ELF-1 (cell line): ENCODE data around the gene ACO1.

Experiments
- DNase-seq: peaks from one replicate; pipeline ENCODE4 v3.0.0-alpha.2; 2016; ENCODE audit warnings: low read depth, low spot score

The ACO1 gene

DNA sequence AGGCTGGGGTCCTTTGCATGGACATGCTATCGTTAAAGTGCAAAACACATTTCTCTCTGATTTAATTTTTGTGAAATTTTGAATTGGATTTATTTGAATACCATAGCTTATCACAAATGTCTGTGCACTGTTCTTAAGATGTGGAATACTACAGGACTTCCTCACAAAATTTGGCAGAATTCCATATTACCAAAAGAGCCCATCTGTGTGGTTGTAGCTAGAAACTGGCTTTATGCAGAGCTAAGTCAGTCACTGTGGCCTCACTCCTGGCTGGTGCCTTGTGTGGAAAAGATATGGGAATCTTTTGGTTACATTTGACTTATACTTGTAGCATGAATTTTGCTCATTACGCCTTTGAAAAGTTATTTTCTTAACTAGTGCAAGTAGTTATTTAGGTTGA, 35.5 kb downstream of the ACO1 start:
- no peak for DNase-seq

DNA sequence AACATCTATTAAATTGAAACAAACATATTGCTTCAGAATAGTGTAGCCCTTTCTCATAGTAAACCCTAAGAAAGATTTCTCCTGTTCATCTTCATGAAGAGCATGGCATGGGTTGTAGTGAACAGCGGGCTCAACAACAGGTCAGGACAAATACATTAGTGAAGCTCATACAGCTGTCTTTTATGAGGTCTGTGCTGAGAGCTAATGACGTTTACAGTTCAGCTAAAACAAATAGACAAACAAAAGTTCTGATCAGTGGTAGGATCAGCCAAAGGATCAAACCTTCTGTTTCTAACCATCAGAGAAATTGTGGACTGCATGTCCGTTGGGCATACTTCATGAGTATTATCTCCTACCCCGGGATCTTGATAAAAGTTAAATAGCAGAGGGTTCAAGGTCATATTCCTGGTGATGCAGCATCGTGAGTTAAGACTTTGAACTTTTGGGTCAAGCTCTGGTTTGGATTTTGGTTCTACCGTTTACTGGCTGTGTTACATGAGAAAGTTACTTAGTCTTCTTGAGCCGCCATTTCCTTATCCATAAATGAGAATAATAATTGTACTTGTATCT, 37.9 kb downstream of the ACO1 start:
- no peak for DNase-seq

DNA sequence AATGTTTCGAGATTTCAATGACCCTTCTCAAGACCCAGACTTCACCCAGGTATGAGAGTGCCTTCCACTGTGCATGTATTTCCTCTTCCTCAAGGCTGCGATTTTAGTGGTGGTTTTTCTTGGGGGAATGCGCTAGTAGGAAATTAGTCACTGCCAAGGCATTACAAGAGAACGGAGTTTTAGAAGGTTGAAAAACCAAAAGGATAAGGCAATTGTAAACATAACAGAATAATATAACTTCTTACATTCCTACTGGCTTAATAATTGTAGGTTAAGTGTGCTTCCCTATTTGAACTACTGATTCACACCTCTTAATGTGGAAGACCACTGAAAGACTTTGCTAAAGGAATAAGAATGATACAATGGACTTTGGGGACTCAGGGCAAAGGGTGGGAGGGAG, 38.9 kb downstream of the ACO1 start:
- no peak for DNase-seq

DNA sequence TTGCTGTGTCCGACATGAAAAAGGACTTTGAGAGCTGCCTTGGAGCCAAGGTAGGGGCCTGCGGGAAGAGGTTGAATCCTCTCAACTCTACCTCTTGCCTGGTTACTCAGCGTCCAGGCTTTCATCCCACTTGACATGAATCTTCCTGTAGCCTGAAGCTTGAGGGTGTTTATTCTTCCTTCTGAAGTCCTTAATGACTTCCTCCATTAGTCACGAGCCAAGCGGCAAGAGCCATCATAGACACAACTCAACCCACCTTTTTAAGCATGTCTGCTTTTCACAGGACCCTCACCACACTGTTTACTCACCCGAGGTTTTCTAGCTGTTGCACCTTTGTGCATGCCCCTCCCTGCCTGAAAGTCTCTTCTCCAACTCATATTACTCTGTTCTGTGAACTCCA, 40.2 kb downstream of the ACO1 start:
- no peak for DNase-seq

- DNase-seq = no peak
Observed at GRCh38 chr9:32426278-32426939, 42.0 kb downstream of the ACO1 start.

GRCh38 chr9:32427111-32427873, 42.8 kb downstream of the ACO1 start:
- DNase-seq = no peak

DNA sequence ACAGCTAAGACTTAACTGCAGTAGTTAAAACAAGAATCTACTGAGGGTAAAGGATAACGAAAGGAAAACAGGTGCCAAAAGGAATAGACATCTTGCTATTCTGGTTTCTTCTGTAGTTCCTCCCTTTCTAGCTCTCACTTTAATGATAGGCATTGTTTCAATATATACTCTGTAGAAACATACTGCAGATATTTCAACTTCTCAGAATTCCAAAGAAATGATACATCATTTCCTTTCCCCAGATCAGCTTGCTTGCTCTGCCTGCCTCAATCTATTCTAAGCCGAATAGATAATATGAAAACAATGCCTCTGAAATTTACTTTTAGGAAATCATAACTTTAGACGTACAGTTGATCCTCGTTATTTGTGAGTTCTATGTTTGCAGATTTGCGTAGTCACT, 46.3 kb downstream of the ACO1 start:
- DNase-seq = no peak

DNA sequence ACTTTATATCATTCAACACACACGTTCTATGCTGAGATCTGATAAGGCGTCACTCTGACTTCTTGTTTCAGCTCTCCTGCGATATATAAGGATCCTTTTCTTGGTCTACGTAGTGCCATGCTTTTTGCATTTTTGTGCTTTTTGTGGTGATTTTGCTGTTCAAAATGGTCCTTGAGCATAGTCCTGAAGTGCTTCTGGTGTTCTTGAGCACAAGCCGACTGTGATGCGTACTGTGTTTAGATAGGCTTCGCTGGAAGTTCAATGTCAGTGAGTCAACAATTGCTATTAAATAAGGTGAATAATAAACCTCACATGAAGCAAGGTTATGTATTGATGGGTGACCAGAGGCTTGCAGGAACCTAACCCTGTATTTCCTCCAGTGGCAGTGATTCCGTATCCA, 46.8 kb downstream of the ACO1 start:
- DNase-seq = no peak

DNA sequence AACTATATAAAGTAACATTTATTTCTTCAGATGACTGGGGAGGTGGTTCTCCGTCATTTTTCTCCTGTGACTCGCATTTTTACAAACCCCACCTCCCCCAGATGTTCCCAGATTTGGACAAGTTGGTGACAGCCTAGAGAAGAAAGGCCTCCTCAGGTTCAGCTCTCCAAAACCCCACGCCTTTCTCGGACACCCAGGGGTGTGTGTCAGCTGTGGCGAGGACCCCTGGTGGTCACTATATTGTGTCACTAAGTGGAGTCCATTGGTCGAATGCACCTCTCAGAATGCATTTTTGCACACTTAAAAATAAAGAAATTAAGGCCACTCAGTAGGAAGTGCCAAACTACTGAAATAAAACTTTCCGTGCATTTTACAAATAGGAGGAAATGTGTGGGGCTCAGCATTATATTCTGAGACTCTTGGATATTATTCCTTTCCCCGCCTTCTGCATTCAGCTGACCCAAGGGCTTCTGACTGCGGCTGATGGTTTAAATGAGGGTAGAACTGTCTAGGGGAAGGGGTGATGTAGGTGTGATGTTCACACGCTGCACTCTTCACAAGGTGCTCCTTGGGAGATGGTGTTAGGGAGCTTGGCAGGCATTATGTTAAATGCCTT, 47.6 kb downstream of the ACO1 start:
- peak; percentile 22 for DNase-seq

- DNase-seq = no peak
Observed at GRCh38 chr9:32434892-32435291, 50.4 kb downstream of the ACO1 start.

- DNase-seq = peak; percentile 7
Observed at GRCh38 chr9:32441678-32442077, 57.2 kb downstream of the ACO1 start.

DNA sequence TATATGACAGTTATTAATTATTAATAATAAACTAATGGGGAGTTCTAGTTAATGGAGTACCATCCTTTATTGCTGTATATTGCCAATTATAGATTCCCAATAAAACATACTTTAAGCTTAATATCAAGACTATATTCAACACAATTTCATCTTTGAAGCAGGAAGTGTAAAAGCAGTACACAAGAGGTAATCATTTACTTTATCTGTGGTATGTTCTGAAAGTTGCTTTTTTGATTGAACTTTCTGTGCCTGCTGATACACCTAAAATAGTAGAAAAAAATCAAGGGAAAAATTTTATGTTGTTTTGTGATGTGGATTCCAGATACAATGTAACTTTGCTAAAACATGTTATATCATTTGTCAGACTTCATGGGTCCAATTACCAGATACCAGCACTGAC, 58.0 kb downstream of the ACO1 start:
- no peak for DNase-seq

DNA sequence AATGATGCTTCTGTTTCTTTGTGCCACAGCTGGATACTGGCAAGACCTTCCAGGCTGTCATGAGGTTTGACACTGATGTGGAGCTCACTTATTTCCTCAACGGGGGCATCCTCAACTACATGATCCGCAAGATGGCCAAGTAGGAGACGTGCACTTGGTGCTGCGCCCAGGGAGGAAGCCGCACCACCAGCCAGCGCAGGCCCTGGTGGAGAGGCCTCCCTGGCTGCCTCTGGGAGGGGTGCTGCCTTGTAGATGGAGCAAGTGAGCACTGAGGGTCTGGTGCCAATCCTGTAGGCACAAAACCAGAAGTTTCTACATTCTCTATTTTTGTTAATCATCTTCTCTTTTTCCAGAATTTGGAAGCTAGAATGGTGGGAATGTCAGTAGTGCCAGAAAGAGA, 65.5 kb downstream of the ACO1 start:
- DNase-seq = no peak

GRCh38 chr9:32454280-32454679, 69.8 kb downstream of the ACO1 start:
- DNase-seq = no peak

GRCh38 chr9:32455738-32456137, 71.3 kb downstream of the ACO1 start:
- DNase-seq = no peak

DNA sequence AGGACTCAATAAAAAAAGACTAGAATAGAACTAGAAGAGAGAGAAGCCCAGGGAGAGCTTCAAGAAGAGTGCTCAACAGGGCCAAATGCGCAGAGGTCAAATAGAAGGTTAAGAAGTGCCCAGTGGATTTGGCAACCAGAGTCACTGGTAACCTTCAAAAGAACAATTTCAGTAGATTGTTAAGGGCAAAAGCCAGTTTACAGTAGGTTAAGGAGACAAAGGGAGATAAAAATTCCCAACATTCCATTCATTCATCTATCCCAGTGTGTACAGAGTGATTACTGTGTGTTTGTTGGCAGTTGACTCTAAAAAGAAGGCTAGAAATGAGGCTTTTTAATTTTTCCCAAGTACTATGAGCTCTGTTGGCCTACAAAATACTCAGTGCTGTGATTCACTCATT, 72.1 kb downstream of the ACO1 start:
- no peak for DNase-seq

DNA sequence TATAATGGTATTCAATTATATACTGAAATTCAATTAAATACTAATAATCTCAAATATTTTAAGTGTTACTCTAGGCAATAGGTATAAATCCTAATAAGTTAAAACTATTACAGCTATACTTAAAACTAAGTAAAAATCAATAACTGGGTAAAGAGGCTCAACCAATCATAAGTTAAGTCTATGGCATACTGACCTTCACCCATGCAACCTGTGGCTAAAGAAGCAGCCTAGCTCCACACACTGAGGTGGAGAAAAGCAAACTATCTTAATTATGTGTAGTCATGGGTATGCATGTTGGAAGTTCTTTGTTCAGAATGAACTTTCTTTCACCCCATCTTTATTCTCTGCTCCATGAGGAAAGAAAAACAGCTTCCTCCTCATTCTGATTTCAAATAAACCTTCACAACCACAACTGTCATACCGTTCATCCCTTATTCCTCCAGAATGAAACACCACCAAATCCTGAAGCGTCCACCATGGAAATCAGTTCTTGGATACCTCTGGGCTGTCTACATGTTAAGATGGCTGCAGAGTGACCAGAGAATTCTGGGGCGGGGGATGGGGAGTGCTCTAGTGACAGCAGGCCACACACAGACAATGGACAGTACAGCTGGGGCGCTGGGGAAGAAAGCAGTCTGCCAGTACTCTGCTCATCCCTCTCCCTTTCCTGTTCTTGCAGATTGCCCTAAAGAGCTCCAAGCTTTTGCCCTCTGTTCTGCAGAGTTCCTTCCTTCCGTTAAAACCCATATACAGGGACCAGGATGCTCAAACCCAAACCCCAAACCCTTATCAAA, 79.3 kb downstream of the ACO1 start:
- peak; percentile 2 for DNase-seq

DNA sequence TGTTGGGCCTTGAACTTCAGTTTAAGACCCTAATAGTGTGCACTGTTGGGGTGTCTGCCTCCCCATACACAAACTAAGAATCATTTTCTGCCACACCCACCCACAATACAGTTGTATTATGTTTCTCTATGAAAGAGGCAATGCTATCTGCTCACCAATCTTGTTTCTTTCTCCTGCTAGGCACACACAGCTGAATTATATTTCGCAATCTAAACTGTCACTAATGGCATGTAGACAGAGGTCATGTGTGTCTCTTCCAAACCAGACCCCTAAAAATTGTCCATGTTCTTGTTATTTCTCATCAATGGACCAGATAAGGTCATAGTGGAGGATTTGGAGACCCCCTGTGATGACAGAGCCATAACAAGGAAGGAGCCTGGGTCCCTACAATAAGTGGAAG, 84.3 kb downstream of the ACO1 start:
- DNase-seq = no peak

DNA sequence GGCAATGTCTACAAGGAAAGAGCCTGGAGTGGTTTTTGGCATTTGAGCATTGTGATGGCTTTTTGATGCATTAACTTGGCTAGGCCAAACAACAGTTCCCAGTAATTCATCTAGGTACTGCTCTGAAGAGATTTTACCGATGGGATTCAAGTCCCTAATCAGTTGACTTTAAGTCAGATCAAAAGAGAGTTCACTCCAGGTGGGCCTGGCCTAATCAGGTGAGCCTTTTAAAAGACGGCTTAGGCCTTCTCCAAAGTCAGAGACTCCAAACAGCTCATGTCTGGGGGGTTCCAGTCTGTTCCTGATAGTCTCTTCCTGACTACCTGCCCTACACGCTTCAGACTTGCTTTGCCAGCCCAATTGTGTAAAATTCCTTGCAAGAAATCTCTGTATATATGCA, 87.9 kb downstream of the ACO1 start:
- no peak for DNase-seq

- no peak for DNase-seq
Observed at GRCh38 chr9:32483343-32483742, 98.9 kb downstream of the ACO1 start.

GRCh38 chr9:32486839-32487562, 102.6 kb downstream of the ACO1 start:
- no peak for DNase-seq
